CD4-positive, alpha-beta T cell treated with Interleukin-4 for 4 hours (primary cell): ENCODE results near the gene CHCHD6.
A peak's percentile ranks its signal among the peaks of the same experiment; 100 is the strongest.

Experiments used
- DNase-seq: peaks from one replicate; pipeline ENCODE4 v3.0.0-alpha.2; 2020

The CHCHD6 gene

DNA sequence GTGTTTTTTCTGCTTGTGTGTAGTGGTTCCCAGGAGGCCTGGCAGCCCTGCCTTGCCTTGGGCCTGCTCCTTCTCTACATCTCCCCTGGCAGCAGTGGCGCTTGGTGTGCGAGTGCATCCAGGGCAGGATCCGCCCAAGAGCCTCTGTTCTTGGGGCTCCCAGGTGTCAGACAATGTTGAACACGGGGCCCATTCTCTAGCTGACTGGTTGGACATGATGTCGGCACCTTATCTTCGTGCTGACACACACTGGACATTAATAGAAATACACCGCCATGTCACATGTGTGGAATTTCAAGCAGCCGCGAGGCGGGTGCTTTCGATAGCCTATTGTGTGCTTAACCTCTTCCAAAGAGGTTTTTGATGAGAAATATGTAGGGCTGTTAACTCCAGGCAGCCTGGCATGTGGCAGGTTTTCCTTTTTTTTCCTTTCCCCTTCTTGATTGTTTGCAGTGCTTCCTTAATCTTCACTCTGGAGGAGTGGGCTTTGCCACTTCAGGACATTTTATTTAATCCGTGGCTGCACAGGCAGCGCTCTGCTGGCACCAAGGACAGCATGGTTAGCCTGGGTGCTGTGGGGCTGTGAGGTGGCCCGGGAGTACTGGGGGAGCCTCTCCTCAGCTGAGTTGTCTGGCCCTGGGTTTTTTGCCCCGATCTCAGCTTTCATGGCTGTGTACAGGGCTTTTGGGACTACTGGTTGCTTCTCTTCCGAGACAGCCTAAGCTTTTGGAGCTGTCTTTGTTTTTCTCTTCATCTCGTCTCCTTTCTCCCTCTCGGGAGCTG is 42.5 kb downstream of the CHCHD6 start:
- no peak for DNase-seq

DNA sequence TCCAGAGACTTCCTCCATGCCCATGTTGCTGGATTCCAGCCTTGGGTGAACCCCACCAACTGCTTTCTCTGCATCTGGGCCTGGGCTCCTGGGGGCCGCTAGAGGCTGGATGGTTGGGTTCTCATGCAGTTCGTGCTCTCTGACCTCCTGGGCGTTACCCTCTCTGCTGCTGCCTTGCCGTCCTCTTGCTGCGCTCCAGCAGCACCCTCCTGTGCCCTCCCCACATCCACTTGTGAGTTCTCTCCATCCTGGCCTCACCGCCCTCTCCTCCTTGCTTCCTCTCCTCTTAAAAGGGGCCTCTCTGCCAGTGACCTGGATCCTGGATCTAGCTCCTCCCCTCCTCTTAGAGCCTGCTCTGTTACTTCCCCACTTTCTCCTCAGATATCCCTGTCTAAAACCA is 43.7 kb downstream of the CHCHD6 start:
- DNase-seq, result no peak

- DNase-seq, result no peak
Measured at GRCh38 chr3:126748701-126749546, 44.9 kb downstream of the CHCHD6 start.

GRCh38 chr3:126749547-126749875 is 45.5 kb downstream of the CHCHD6 start:
- DNase-seq, result no peak

GRCh38 chr3:126749931-126750755 is 46.1 kb downstream of the CHCHD6 start:
- DNase-seq, result no peak

- DNase-seq, result no peak
Measured at GRCh38 chr3:126750756-126751121, 46.7 kb downstream of the CHCHD6 start.

DNA sequence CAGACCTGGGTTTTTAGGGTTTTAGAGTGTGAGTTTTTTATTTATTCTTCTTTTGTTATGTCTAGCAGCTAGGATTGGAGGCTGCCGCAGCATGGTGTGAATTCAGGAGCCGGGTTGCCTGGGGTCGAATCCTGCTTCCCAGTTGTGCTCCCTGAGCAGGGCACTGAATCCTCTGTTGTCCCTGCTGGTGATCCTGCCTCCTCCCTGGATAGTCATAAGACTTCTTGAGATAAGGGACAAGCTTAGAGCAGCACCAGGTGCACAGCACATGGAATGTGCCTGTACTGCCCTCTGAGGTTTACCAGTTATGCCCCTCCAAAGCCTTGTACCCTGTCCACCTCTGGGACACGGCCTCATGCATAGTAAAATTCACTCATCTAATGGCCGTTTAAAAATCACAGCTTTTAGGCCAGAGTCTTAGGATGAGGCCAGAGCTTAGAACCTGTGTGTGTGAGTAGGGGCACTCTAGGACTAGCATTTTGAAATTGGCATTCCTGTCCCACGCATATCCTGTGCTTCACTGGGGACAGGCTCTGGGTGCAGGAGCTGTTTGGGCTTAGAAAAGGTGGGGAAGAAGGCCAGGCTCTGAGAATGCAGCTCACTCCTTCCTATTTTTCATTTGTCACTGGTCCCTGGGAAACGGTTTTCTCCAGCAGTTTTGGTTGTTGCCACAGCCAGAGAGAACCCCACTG is 47.7 kb downstream of the CHCHD6 start:
- no peak for DNase-seq

DNA sequence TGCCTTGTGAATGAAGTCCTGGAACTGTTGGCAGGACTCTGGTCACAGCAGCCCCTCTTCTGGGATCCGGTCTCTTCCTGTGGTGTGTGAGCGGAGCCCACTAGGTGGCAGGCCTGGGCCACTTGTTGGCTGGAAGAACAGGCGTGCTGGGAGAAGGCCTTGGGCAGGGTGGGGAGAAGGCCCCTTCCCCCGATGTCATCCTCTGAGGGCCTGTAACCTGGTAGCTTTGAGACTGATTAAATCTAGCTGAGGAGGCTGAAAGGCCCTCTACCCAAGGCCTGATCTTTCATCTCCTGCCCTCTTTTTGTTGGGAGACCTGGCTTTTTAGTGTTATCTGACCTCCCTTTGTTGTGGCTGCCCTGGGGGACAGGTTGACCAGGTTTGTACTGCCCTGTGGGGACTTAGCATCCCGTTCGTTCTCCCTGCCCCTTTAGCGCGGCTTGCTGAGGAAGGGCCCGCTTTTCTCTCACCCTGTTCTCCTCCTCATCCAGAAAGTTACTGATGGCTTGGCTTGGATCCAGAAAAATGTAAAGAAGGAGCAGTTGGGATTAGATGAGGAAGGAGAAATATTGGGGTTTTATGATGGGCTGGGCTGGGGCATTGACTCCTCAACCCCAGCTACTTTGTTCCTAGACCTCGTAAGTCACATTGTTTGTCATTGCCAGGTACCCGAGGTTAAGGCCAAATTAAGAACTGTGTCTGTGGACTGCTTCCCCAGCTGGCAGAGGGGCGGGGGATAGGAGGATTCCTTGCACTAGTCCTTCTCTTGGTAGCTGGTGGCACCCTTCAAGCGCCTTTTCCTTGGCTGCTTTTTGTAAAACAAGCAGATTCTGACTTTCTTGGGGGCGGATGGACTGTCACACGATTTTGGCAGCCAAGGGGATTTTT is 48.5 kb downstream of the CHCHD6 start:
- DNase-seq, result peak; percentile 26

- DNase-seq, result no peak
Measured at GRCh38 chr3:126753191-126754160, 49.4 kb downstream of the CHCHD6 start.

GRCh38 chr3:126755866-126756265 is 51.8 kb downstream of the CHCHD6 start:
- DNase-seq, result no peak

DNA sequence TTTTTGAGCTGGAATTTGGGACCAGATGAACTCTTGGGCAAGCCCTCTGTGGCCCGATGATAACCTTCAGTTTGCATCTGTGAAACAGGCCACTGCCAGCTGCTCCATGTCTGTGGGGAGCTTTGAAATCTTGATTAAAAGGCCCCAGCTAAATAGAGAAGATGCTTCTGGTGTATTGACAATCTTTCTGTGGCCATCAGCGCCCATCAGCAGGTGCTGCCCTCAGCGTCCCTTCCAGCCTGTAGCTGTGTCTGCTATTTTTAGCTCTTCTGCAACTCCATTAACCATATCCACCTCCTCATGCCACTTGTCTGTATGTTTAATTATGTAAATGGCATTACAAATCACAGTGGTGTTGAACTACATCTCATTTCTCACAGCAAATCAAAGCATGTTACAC is 54.0 kb downstream of the CHCHD6 start:
- DNase-seq, result no peak

DNA sequence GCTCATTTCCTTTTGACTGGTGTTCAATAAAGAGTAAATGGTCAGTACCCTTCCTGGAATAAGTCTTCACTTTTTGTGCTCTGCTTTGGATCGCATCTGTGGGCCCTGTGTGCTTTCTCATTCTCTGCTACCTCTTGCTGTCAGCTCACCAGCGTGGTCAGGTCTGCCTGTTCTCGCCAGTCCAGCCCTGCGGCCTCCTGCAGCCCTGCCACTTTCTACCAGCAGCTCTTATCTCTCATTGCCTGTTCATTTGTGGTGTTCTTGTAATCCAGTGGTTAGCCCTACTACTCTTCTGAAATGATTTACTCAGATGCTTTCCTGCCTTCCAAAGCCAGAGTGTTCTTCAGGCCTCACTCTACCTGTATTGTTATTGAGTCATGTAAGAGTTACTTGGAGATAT is 54.8 kb downstream of the CHCHD6 start:
- DNase-seq, result no peak

- no peak for DNase-seq
Measured at GRCh38 chr3:126760541-126760940, 56.5 kb downstream of the CHCHD6 start.

DNA sequence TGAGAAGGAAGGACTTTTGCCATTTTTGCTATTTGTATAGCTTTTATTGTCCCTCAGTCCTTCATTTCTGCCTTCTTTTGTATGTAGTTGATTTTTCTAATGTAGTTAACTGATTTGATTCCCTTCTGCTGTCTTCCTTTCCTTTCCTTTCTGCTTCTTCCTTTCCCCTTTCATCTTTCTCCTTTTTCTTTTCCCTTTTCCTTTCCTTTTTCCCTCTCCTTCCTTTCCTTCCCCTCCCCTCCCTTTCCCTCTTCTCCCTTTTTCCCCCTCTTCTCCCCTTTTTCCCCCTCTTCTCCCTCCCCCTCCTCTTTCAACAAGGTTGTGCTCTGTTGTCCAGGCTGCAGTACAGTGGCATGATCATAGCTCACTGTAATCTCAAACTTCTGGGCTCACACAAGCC is 59.0 kb downstream of the CHCHD6 start:
- DNase-seq, result no peak

DNA sequence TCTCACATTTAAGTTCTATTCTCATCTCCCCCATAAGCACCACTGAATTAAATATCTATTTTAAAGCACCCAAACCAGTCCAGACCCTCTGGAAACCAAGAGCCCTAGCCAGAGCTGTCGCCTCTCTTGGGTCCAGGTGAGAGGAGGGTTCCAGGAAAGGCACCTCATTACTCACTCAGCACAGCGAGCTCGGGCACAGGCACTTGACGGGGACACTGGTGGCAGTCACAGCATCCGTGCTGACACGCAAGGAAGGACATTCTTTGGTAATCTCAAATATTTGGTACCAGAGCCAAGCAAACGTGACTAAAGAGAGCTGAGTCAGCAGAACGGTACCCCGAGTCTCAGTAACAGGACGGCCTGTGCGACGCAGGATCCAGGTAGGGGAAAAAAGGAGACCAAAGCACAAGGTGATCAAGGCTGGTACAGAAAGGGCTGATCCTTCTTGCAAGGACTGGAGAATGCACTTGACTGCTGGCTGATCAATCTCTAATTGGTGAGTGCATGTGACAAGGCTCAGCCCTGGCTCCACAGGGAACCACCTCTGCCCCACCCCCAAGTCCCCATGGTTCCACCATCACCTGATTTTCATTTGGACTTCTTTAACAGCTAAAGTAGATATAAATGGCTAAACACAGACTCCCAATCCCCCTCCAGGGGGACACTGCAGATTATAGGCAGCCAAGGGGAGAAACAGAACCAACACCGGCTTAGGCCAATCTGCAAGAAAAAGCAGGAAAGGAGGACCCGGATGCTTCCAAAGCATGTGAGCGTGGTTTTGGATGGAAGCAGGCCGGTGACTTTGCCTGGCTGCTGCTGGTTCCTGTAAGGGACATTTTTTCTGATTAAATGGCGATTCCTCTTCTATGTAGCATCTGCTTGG is 61.4 kb downstream of the CHCHD6 start:
- no peak for DNase-seq

- no peak for DNase-seq
Measured at GRCh38 chr3:126766653-126767052, 62.6 kb downstream of the CHCHD6 start.

DNA sequence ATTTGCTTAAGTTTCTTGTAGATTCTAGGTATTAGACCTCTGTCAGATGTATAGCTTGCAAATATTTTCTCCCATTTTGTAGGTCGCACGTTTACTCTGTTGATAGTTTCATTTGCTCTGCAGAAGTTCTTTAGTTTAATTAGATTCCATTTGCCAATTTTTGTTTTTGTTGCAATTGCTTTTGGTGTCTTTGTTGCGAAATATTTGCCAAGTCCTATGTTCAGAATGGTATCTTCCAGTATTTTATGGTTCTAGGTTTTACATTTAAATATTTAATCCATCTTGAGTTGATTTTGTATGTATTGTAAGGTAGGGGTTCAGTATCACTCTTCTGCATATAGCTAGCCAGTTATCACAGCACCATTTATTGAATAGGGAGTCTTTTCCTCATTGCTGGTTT is 64.9 kb downstream of the CHCHD6 start:
- no peak for DNase-seq

DNA sequence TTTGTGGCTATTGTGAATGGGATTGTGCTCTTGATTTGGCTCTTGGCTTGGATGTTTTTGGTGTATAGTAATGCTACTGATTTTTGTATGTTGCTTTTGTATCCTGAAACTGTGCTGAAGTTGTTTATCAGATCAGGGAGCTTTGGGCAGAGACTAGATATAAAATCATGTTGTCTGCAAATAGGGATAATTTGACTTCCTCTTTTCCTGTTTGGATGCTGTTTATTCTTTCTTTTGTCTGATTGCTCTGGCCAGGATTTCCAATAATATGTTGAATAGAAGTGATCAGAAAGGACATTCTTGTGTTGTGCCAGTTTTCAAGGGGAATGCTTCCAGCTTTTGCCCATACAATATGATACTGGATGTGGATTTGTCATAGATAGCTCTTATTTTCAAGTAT is 66.1 kb downstream of the CHCHD6 start:
- no peak for DNase-seq

- DNase-seq, result no peak
Measured at GRCh38 chr3:126773167-126773566, 69.1 kb downstream of the CHCHD6 start.

GRCh38 chr3:126773783-126774182 is 69.7 kb downstream of the CHCHD6 start:
- DNase-seq, result no peak
